Esophagus muscularis mucosa (tissue), 4 donors: ENCODE results near the gene GATB. TPM values are rescaled to one million over a fixed set of nuclear protein-coding genes. Genes with fewer than 3 reads are reported as not detected.

Experiments
- DNase-seq: peaks from one replicate; pipeline ENCODE4 v3.0.0-alpha.2; 2017; ENCODE audit errors: extremely low spot score
- H3K27ac ChIP-seq, 4 donors: fragments of 200-600 bp; sonication (generic); replicated peaks in 1 of 4; 1 replicate in 3 of 4; 2 replicates in 1 of 4; pipeline ENCODE4 v1.5.1; 2016 to 2019; ENCODE audit warnings: mild to moderate bottlenecking in 1 of 4
- H3K27me3 ChIP-seq, 4 donors: fragments of 200-600 bp; sonication (generic); one replicate each; pipeline versions ENCODE4 v1.5.1 to v1.6.0; 2016 to 2019
- H3K36me3 ChIP-seq, 4 donors: fragments of 200-600 bp; sonication (generic); one replicate each; pipeline ENCODE4 v1.5.1; 2016 to 2019
- H3K4me1 ChIP-seq, 4 donors: fragments of 200-600 bp; sonication (generic); one replicate each; pipeline ENCODE4 v1.5.1; 2016 to 2019
- H3K4me3 ChIP-seq, 4 donors: fragments of 200-600 bp; sonication (generic); 1 replicate in 2 of 4; 2 replicates in 2 of 4; pipeline ENCODE4 v1.5.1; 2016 to 2019; ENCODE audit warnings: mild to moderate bottlenecking in 4 of 4, moderate library complexity in 1 of 4
- H3K9me3 ChIP-seq, 4 donors: fragments of 200-600 bp; sonication (generic); 1 replicate in 3 of 4; 2 replicates in 1 of 4; pipeline ENCODE4 v1.5.1; 2016 to 2019
- CTCF ChIP-seq, 3 experiments: fragments of 200-600 bp in 2 of 3; fragments of 450-650 bp in 1 of 3; sonication (generic) in 2 of 3; IDR thresholded peaks; one replicate each; pipeline ENCODE4 v1.5.1; 2017 to 2019; ENCODE audit warnings: antibody characterized with exemption in 3 of 3, mild to moderate bottlenecking in 2 of 3, moderate library complexity in 1 of 3
- EP300 ChIP-seq: sonication (generic); formaldehyde crosslinking; IDR thresholded peaks from one replicate; pipeline ENCODE4 v1.6.1; 2017; ENCODE audit warnings: antibody characterized with exemption
- POLR2A ChIP-seq: fragments of 450-650 bp; IDR thresholded peaks from one replicate; pipeline ENCODE4 v1.6.1; 2017; ENCODE audit warnings: antibody characterized with exemption, moderate library complexity, mild to moderate bottlenecking, low read depth
- POLR2AphosphoS5 ChIP-seq, 2 donors: sonication (generic); formaldehyde crosslinking; IDR thresholded peaks; one replicate each; pipeline ENCODE4 v1.6.1; 2017; ENCODE audit warnings: antibody characterized with exemption in 2 of 2
- WGBS: methylation state at CpG from one replicate; pipeline ENCODE4 v1.1.5; 2018; 5-methylcytosine and 5-hydroxymethylcytosine counted together
- intact Hi-C: fragments of 100-400 bp; cut with DNase I; formaldehyde crosslinking; loops from one replicate; pipeline ENCODE4 v1.15.1; 2023
- total RNA-seq, 4 donors: library from RNA; depleted of rRNA; stranded (reverse); fragments of >200 nt; gene quantifications; one replicate each; pipeline versions ENCODE4 v1.1.0 to v1.2.1, GENCODE V29; 2016

Gene GATB
- total RNA-seq, 4 donors from 2014 or later = 12.4 to 19.9 (median 16.4) TPM

DNA sequence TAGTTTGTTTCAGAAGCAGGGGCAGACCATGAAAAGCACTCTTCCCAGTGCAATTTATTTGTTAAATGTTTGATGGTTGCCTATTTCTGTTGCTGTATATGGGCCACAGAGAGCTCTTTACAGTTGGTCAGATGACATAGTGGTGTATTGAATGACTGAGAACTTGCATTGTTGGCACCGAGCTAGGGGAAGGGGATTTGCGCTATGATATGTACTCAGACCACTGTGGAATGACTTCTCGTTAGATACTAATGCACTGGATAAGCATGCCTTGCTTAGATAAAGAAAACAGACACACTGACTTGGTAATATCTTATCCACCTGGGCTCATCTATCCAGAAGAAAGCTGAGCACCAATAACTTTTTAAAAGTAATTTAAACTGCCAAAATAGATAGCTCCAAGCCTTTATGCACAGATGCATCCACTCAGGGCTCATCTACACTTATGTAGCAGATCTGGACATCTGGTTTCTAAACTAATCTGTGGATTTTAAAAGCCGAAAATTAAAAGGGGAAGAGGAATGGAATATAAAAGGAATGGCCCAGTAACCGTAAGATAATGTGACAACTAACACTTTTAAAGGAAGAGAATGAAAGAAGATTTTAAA lies 132.7 kb downstream of the GATB start:
- WGBS = 64% methylated on average over 5 of the region's 5 CpGs
- no peak for TF ChIP-seq POLR2A
- TF ChIP-seq CTCF (IDR thresholded peaks at IDR 0.05) = no peak
- TF ChIP-seq EP300 = no peak
- no peak for TF ChIP-seq POLR2AphosphoS5 (IDR thresholded peaks at IDR 0.05)
- Histone ChIP-seq H3K27me3 (no peaks in the 10 kb centered on the region), H3K27ac (no peak overlapping the region), H3K4me3 (no peak overlapping the region), H3K36me3 (no peaks in the 10 kb centered on the region), H3K4me1 (no peaks in the 10 kb centered on the region), H3K9me3 (no peaks in the 10 kb centered on the region)
- DNase-seq = no peak
- intact Hi-C loops = no loop called here

DNA sequence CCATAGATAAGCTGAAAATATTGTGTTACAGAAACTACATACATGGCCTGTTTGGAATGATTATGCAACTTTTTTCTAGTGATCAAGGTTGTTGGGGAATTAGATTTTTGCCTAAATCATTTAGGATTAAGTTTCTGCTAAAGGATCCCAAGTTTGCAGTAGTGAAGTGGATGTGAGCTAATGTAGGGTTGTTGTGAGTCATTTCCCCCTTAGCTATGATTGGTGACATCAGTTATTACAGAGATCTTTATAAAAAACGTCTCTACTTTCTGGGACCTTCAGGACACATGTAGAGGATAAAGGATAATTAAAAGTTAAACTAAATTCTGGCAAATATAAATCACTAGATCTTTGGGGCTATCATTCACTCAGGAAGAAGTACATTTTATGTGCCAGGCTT lies 133.3 kb downstream of the GATB start:
- TF ChIP-seq POLR2AphosphoS5 (IDR thresholded peaks at IDR 0.05) (no peak), EP300 (no peak), CTCF (IDR thresholded peaks at IDR 0.05) (no peak), POLR2A (no peak)

DNA sequence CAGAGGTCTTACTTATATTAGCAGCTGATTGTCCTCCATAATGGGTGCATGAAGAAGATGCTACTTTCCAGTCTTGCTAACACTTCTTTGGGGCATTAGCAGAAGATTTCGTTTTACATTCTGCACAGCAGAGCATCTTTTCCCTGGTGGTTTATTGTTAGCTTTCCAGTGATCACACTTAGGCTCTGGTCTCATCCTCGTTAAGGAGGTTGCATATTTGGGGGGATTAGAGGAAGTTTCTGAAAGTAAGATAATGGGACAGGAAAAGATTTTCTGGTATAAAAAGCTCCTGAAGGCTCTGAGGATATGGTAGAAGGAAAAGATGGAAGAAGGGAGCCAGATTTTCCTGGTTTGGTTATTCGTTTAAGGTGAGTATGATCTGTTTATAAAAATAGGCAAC lies 134.1 kb downstream of the GATB start:
- TF ChIP-seq POLR2A (no peak), CTCF (IDR thresholded peaks at IDR 0.05) (no peak), EP300 (no peak), POLR2AphosphoS5 (IDR thresholded peaks at IDR 0.05) (no peak)
- H3K4me3 ChIP-seq = no peak overlapping the region
- H3K36me3 ChIP-seq = no peaks in the 10 kb centered on the region
- WGBS = 65% methylated on average over 3 of the region's 3 CpGs
- H3K27ac ChIP-seq = no peak overlapping the region
- DNase-seq = no peak
- no peaks in the 10 kb centered on the region for H3K27me3 ChIP-seq
- no peaks in the 10 kb centered on the region for H3K9me3 ChIP-seq
- intact Hi-C loops = no loop called here
- H3K4me1 ChIP-seq = no peaks in the 10 kb centered on the region

More for the DNA sequence above, 133.3 kb downstream of the GATB start:
- no peak overlapping the region for H3K4me3 ChIP-seq
- no peaks in the 10 kb centered on the region for H3K4me1 ChIP-seq
- intact Hi-C loops = no loop called here
- WGBS = 62% methylated on average over 1 of the region's 1 CpG
- DNase-seq = no peak
- no peaks in the 10 kb centered on the region for H3K36me3 ChIP-seq
- no peak overlapping the region for H3K27ac ChIP-seq
- H3K9me3 ChIP-seq = no peaks in the 10 kb centered on the region
- H3K27me3 ChIP-seq = no peaks in the 10 kb centered on the region

GRCh38 chr4:151626228-151626627 lies 134.6 kb downstream of the GATB start:
- intact Hi-C loops = no loop called here
- Histone ChIP-seq H3K9me3 (no peaks in the 10 kb centered on the region), H3K36me3 (no peaks in the 10 kb centered on the region), H3K4me3 (no peak overlapping the region), H3K4me1 (no peaks in the 10 kb centered on the region), H3K27ac (no peak overlapping the region), H3K27me3 (no peaks in the 10 kb centered on the region)
- WGBS = 91% methylated on average over 3 of the region's 3 CpGs
- no peak for DNase-seq
- TF ChIP-seq EP300 = no peak
- no peak for TF ChIP-seq CTCF (IDR thresholded peaks at IDR 0.05)
- TF ChIP-seq POLR2AphosphoS5 (IDR thresholded peaks at IDR 0.05) = no peak
- TF ChIP-seq POLR2A = no peak
